OCI-LY1 (cell line): Measurements from ENCODE around the gene MIF4GD.
A peak's percentile ranks its signal among the peaks of the same experiment; 100 is the strongest.

Experiments
- EZH2 ChIP-seq: fragments of 200-600 bp; sonication (generic), shearing (Covaris generic); IDR thresholded peaks from 2 replicates; pipeline ENCODE4 v1.8.0; 2017; ENCODE audit warnings: borderline replicate concordance, mixed run types, mild to moderate bottlenecking, antibody characterized with exemption, low read length, moderate library complexity, mixed read lengths
- TF ChIP-seq, protein P1 (sequence below): fragments of 200-600 bp; sonication (generic), shearing (Covaris generic); IDR thresholded peaks from 2 replicates; pipeline ENCODE4 v1.5.1; 2017; ENCODE audit warnings: mild to moderate bottlenecking, antibody characterized with exemption, low read length, moderate library complexity, mixed read lengths

DNA sequence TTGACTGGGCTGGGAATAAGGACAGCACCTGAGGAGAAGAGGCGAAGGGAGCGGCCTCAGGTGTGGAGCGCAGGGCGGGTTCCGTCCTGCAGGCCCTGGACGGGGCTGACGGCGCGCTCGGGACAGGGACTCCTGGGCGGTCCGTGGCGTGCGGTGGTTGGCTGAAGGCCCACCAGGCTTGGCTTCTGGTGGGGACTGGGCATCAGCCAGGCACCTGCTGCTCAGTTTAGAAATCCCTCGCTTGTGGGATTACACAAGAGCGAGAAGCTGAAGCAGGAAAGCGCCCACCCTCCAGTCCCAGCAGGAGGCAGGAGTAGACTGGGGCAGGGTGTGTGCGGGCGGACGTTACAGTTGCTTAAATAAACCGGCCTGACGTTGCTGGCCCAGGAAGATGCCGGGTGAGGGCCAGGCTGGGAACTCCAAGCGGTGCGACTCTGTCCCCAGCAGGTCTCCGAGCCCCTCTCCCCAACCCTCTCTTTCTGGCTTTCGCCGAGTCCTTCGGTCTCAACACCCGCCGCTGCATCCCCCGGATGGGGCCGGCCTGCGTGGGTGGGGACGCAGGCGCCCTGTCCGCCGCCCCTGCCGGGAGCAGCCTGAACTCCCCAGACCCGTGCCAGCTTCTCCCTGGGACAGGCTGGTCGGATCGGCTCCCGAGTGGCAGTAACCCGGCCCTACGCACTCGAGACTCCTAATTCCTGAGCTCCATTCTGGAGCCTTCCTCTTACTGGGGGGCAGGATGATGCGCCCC lies 639 bp downstream of the MIF4GD start:
- TF ChIP-seq, protein P1, sequence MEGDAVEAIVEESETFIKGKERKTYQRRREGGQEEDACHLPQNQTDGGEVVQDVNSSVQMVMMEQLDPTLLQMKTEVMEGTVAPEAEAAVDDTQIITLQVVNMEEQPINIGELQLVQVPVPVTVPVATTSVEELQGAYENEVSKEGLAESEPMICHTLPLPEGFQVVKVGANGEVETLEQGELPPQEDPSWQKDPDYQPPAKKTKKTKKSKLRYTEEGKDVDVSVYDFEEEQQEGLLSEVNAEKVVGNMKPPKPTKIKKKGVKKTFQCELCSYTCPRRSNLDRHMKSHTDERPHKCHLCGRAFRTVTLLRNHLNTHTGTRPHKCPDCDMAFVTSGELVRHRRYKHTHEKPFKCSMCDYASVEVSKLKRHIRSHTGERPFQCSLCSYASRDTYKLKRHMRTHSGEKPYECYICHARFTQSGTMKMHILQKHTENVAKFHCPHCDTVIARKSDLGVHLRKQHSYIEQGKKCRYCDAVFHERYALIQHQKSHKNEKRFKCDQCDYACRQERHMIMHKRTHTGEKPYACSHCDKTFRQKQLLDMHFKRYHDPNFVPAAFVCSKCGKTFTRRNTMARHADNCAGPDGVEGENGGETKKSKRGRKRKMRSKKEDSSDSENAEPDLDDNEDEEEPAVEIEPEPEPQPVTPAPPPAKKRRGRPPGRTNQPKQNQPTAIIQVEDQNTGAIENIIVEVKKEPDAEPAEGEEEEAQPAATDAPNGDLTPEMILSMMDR, result peak; percentile 40; the same call in 1 of the 2 replicates
- TF ChIP-seq EZH2, result no peak
